Right atrium auricular region (tissue), 2 donors: Measurements from ENCODE around the gene OSCP1. TPM values are rescaled to one million over a fixed set of nuclear protein-coding genes. Genes with fewer than 3 reads are reported as not detected.
"Not testable (repeated sequence)": the region's sequence is repeated elsewhere in the genome, so short reads cannot be mapped to it uniquely, and the experiment has no call there.

ENCODE experiments used
- DNase-seq: peaks from one replicate; pipeline ENCODE4 v3.0.0-alpha.2; 2019; ENCODE audit warnings: low spot score
- H3K27ac ChIP-seq, 2 donors: fragments of 200-600 bp; sonication (generic); 1 replicate in 1 of 2; 2 replicates in 1 of 2; pipeline ENCODE4 v1.5.1; 2016 to 2019
- H3K27me3 ChIP-seq, 2 donors: fragments of 200-600 bp; sonication (generic); one replicate each; pipeline versions ENCODE4 v1.5.1 to v1.6.0; 2017 to 2019
- H3K36me3 ChIP-seq: fragments of 200-600 bp; sonication (generic); one replicate; pipeline ENCODE4 v1.5.1; 2016
- H3K4me1 ChIP-seq, 2 donors: fragments of 200-600 bp; sonication (generic); one replicate each; pipeline versions ENCODE4 v1.5.1 to v1.6.0; 2017 to 2019
- H3K4me3 ChIP-seq, 2 donors: fragments of 200-600 bp; sonication (generic); 1 replicate in 1 of 2; 2 replicates in 1 of 2; pipeline ENCODE4 v1.5.1; 2017 to 2019; ENCODE audit warnings: mild to moderate bottlenecking in 1 of 2, moderate library complexity in 1 of 2
- H3K9me3 ChIP-seq, 2 donors: fragments of 200-600 bp; sonication (generic); one replicate each; pipeline ENCODE4 v1.5.1; 2019
- total RNA-seq, 2 donors: library from RNA; depleted of rRNA; stranded (reverse); fragments of >200 nt; gene quantifications; one replicate each; pipeline ENCODE4 v1.1.0, GENCODE V29; 2016
- TF ChIP-seq, protein P1 (sequence below), 2 donors: fragments of 200-600 bp; sonication (generic); IDR thresholded peaks; one replicate each; pipeline ENCODE4 v1.5.1; 2019; ENCODE audit warnings: antibody characterized with exemption in 2 of 2

The OSCP1 gene
- total RNA-seq, 2 donors from 2014 or later, result 4.9 to 7.9 TPM

DNA sequence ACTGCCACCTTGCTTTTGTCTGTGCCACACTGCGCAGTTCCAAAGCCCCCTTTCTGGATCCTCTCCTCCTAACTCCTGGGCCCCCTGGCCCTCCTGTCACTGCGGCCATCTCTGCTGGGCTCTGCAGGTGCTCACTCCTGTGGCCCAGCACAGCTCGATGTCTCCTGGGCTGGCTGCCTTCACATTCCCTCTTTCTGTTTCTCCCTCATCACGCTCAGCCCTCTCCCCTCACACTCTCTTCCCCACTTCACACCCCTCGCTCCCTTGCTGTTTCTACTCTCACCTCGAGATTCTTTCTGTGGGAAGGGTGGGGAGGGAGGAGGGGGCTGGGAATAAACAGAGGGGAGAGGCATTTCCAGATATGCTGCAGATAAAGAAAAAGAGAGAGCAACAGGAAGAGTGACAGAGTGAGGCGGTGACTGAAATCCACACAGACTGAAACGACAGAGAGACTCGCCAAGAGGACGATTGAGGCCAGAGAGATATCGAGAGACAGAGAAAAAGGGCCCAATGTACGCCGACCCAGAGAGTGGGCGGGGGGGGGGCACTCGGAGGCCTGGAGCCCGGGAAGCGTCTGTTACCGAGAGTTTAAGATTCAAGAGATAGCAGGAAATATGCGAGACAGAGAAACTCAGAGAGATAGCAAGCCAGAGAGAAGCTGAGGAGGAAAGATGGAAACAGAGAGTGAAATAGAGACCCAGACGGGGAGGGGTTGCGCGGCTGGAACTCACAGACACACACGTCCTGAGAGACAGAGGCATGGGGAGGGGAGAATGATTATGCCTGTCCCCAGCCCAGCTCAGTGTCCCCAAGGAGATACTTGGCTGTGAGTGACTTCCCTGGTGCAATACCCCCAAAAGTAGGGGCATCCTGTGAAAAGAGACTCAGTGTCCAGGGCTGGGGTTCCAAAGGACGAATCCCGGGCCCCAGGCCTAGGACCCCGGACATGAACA is 31.8 kb upstream of the OSCP1 start:
- no peaks in the 10 kb centered on the region for H3K27me3 ChIP-seq
- no peaks in the 10 kb centered on the region for H3K36me3 ChIP-seq
- TF ChIP-seq, protein P1, sequence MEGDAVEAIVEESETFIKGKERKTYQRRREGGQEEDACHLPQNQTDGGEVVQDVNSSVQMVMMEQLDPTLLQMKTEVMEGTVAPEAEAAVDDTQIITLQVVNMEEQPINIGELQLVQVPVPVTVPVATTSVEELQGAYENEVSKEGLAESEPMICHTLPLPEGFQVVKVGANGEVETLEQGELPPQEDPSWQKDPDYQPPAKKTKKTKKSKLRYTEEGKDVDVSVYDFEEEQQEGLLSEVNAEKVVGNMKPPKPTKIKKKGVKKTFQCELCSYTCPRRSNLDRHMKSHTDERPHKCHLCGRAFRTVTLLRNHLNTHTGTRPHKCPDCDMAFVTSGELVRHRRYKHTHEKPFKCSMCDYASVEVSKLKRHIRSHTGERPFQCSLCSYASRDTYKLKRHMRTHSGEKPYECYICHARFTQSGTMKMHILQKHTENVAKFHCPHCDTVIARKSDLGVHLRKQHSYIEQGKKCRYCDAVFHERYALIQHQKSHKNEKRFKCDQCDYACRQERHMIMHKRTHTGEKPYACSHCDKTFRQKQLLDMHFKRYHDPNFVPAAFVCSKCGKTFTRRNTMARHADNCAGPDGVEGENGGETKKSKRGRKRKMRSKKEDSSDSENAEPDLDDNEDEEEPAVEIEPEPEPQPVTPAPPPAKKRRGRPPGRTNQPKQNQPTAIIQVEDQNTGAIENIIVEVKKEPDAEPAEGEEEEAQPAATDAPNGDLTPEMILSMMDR (IDR thresholded peaks at IDR 0.05), result no peak
- peaks cover 0 to 12% of the 10 kb centered on the region in 2 donors for H3K4me1 ChIP-seq
- H3K4me3 ChIP-seq, result peak overlapping the region; percentile 9 to 24
- H3K9me3 ChIP-seq, result no peaks in the 10 kb centered on the region
- peak overlapping the region in 1 of 2 donors; percentile 11 for H3K27ac ChIP-seq
- DNase-seq, result no peak

DNA sequence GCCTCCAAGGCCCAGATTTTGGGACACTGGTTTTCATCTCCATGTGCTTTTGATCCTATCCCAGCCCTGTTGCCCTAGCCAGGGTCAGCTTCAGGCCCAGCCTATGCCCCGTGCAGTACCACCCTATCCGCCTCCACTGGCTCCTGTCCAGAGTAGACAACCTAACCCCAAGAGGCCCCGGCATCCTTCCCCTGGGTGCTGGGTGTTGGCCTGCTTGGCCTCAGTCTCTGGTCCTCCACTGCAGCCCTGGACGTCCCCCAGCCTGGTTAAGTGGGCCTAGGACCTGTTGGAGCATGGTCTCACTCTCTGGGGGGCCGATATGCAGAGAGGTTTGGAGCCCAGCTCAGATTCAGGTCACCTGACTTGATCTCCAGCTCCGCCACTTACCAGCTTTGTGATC is 30.8 kb upstream of the OSCP1 start:
- Histone ChIP-seq H3K4me3 (no peak overlapping the region), H3K27me3 (no peaks in the 10 kb centered on the region)

DNA sequence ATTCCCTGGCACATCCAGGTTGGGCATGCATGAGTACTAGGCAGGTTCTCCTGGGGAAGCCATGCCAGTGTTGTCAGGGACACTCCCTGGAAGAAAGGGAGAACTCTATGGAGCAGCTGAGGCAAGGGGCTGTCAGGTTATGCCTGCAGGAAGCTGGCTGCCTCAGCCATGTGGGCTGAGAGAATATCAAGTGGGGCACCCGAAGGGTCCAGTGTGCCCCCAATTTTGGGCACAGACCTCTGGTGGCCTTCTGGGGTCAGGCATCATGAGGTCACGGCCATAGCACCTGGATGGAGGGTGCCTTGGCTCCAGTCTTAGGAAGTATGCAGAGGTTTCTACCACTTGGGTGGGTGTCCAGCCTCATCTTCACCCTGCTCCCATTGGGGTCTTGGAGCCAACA is 29.9 kb upstream of the OSCP1 start:
- TF ChIP-seq, protein P1 (IDR thresholded peaks at IDR 0.05), result no peak
- Histone ChIP-seq H3K36me3 (no peaks in the 10 kb centered on the region), H3K4me3 (no peak overlapping the region), H3K27me3 (no peaks in the 10 kb centered on the region), H3K4me1 (peaks cover 0 to 12% of the 10 kb centered on the region in 2 donors), H3K27ac (no peak overlapping the region), H3K9me3 (no peaks in the 10 kb centered on the region)
- DNase-seq, result no peak

More for the DNA sequence above, 30.8 kb upstream of the OSCP1 start:
- H3K9me3 ChIP-seq, result no peaks in the 10 kb centered on the region
- TF ChIP-seq, protein P1 (IDR thresholded peaks at IDR 0.05), result no peak
- no peaks in the 10 kb centered on the region for H3K36me3 ChIP-seq
- H3K27ac ChIP-seq, result no peak overlapping the region
- DNase-seq, result no peak
- H3K4me1 ChIP-seq, result peaks cover 0 to 12% of the 10 kb centered on the region in 2 donors

DNA sequence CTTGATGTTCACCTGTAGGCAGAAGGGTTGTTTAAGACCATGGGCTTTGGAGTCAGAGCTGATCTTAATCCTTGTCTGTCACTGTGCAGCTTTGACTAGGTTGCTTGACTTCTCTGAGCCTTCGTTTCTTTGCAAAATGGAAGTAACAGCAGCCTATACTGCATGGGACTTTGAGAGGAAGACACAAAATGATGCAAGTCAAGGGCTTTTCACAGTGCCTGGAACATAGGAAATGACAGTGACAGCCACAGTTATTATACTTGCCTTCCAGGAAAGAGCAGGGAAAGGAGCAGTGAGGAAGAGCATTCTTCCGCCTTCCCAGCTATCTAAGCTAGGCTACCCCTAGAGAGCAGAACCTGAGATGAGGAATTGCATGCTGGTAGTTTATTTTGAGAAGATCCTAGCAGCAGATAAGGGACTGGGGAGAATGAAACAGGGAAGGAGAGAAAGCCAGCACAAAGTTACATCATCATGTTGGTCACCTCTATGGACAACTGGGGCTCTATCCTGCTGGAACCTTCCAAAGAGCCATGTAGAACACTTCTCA is 29.3 kb upstream of the OSCP1 start:
- DNase-seq, result no peak
- TF ChIP-seq, protein P1 (IDR thresholded peaks at IDR 0.05), result no peak
- Histone ChIP-seq H3K4me1 (peaks cover 0 to 12% of the 10 kb centered on the region in 2 donors), H3K27me3 (no peaks in the 10 kb centered on the region), H3K27ac (no peak overlapping the region), H3K36me3 (no peaks in the 10 kb centered on the region), H3K9me3 (no peaks in the 10 kb centered on the region), H3K4me3 (no peak overlapping the region)

DNA sequence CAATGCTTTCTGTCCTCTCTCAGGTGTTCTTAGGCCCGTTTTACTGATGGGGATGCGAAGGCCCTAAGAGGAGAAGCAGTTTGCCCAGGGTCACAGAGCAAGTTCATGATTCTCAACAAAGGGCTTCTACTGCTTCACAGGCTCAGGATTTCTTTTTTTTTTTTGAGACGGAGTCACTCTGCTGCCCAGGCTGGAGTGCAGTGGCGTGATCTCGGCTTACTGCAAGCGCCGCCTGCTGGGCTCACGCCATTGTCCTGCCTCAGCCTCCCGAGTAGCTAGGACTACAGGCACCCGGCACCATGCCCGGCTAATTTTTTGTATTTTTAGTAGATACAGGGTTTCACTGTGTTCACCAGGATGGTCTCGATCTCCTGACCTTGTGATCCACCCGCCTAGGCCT is 27.4 kb upstream of the OSCP1 start:
- not testable (repeated sequence) for DNase-seq, H3K27ac ChIP-seq, H3K27me3 ChIP-seq, H3K9me3 ChIP-seq, H3K4me3 ChIP-seq, H3K36me3 ChIP-seq
- peaks cover 0 to 12% of the 10 kb centered on the region in 2 donors for H3K4me1 ChIP-seq

DNA sequence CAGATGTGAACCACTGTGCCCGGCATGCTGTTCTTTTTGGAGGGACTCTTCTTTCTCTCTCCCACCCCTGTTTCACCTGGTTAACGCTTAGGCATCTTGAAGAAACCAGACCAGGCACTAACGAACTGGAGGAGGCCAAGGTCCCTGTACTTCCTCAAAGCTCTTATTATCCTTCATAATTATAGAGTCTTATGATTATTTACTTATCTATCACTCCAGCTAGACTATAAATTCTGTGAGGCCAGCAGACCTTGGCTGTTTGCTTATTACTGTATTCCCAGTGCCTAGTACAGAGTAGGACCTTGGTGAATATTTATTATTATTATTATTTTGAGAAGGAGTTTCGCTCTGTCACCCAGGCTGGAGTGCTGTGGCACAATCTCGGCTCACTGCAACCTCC is 26.7 kb upstream of the OSCP1 start:
- no peak for DNase-seq
- Histone ChIP-seq H3K4me3 (no peak overlapping the region), H3K27ac (no peak overlapping the region), H3K9me3 (no peaks in the 10 kb centered on the region), H3K27me3 (no peaks in the 10 kb centered on the region), H3K4me1 (peaks cover 0 to 9% of the 10 kb centered on the region in 2 donors), H3K36me3 (no peaks in the 10 kb centered on the region)
- TF ChIP-seq, protein P1 (IDR thresholded peaks at IDR 0.05), result no peak
